NT2/D1 (cell line): Measurements from ENCODE around the gene MRPS14.

Source experiments
- DNase-seq: peaks from one replicate; pipeline ENCODE4 v3.0.0-alpha.2; 2011; ENCODE audit warnings: low read depth, low spot score
- H3K27me3 ChIP-seq: 2 replicates; pipeline ENCODE4 v1.6.0; 2011; ENCODE audit warnings: mild to moderate bottlenecking; ENCODE audit not compliant: insufficient read length, insufficient read depth
- H3K36me3 ChIP-seq: 2 replicates; pipeline ENCODE4 v1.6.1; 2011; ENCODE audit warnings: mild to moderate bottlenecking, low read length, mixed read lengths; ENCODE audit not compliant: insufficient read depth, insufficient read length
- H3K4me1 ChIP-seq: 2 replicates; pipeline ENCODE4 v1.5.1; 2011; ENCODE audit not compliant: insufficient read depth, insufficient read length
- H3K4me3 ChIP-seq: 2 replicates; pipeline ENCODE4 v1.5.1; 2011; ENCODE audit warnings: low read depth; ENCODE audit not compliant: insufficient read length
- H3K9ac ChIP-seq: 2 replicates; pipeline ENCODE4 v1.6.0; 2011; ENCODE audit warnings: low read depth; ENCODE audit not compliant: insufficient read length
- H3K9me3 ChIP-seq: 2 replicates; pipeline ENCODE4 v1.5.1; 2011; ENCODE audit warnings: mild to moderate bottlenecking, low read length; ENCODE audit not compliant: insufficient read depth
- SUZ12 ChIP-seq: IDR thresholded peaks from 2 replicates; pipeline ENCODE4 v1.6.1; 2011; ENCODE audit not compliant: insufficient read length, insufficient read depth; ENCODE audit errors: extremely low read depth
- YY1 ChIP-seq: IDR thresholded peaks from 2 replicates; pipeline ENCODE4 v1.6.1; 2011; ENCODE audit not compliant: insufficient read length, insufficient read depth
- ZNF274 ChIP-seq: IDR thresholded peaks from 2 replicates; pipeline ENCODE4 v1.6.1; 2011; ENCODE audit warnings: mild to moderate bottlenecking, low read depth, low read length

Gene MRPS14

GRCh38 chr1:174991473-174991872 is 31.8 kb downstream of the MRPS14 start:
- Histone ChIP-seq H3K4me3 (no peak overlapping the region), H3K36me3 (peaks cover 30% of the 10 kb centered on the region), H3K9ac (no peak overlapping the region), H3K27me3 (no peaks in the 10 kb centered on the region), H3K9me3 (no peaks in the 10 kb centered on the region), H3K4me1 (no peaks in the 10 kb centered on the region)
- no peak for TF ChIP-seq ZNF274
- no peak for TF ChIP-seq YY1
- TF ChIP-seq SUZ12: no peak
- DNase-seq: no peak

- Histone ChIP-seq H3K27me3 (no peaks in the 10 kb centered on the region), H3K4me1 (no peaks in the 10 kb centered on the region), H3K9me3 (no peaks in the 10 kb centered on the region), H3K4me3 (no peak overlapping the region), H3K9ac (no peak overlapping the region), H3K36me3 (peaks cover 20% of the 10 kb centered on the region)
- TF ChIP-seq YY1 (no peak), SUZ12 (no peak), ZNF274 (no peak)
- no peak for DNase-seq
Measured at GRCh38 chr1:174990382-174990999, 32.7 kb downstream of the MRPS14 start.

- H3K4me1 ChIP-seq: no peaks in the 10 kb centered on the region
- H3K9ac ChIP-seq: no peak overlapping the region
- DNase-seq: no peak
- no peak for TF ChIP-seq YY1
- no peak for TF ChIP-seq SUZ12
- TF ChIP-seq ZNF274: no peak
- peaks cover 20% of the 10 kb centered on the region for H3K36me3 ChIP-seq
- H3K4me3 ChIP-seq: no peak overlapping the region
- no peaks in the 10 kb centered on the region for H3K9me3 ChIP-seq
- no peaks in the 10 kb centered on the region for H3K27me3 ChIP-seq
Measured at GRCh38 chr1:174989536-174990220, 33.5 kb downstream of the MRPS14 start.

GRCh38 chr1:174988986-174989385 is 34.2 kb downstream of the MRPS14 start:
- Histone ChIP-seq H3K4me3 (no peak overlapping the region), H3K4me1 (no peaks in the 10 kb centered on the region), H3K9ac (no peak overlapping the region), H3K27me3 (no peaks in the 10 kb centered on the region), H3K36me3 (peaks cover 17% of the 10 kb centered on the region), H3K9me3 (no peaks in the 10 kb centered on the region)
- DNase-seq: no peak
- TF ChIP-seq ZNF274 (no peak), YY1 (no peak), SUZ12 (no peak)

- Histone ChIP-seq H3K4me1 (no peaks in the 10 kb centered on the region), H3K36me3 (peaks cover 15% of the 10 kb centered on the region), H3K4me3 (no peak overlapping the region), H3K9ac (no peak overlapping the region), H3K27me3 (no peaks in the 10 kb centered on the region), H3K9me3 (no peaks in the 10 kb centered on the region)
- TF ChIP-seq YY1: no peak
- TF ChIP-seq ZNF274: no peak
- no peak for TF ChIP-seq SUZ12
- no peak for DNase-seq
Measured at GRCh38 chr1:174988539-174988938, 34.7 kb downstream of the MRPS14 start.

GRCh38 chr1:174984952-174985351 is 38.3 kb downstream of the MRPS14 start:
- H3K4me3 ChIP-seq: no peak overlapping the region
- TF ChIP-seq SUZ12 (no peak), YY1 (no peak), ZNF274 (no peak)
- no peak overlapping the region for H3K9ac ChIP-seq
- no peaks in the 10 kb centered on the region for H3K4me1 ChIP-seq
- no peaks in the 10 kb centered on the region for H3K27me3 ChIP-seq
- no peak for DNase-seq
- peaks cover 7% of the 10 kb centered on the region; the same call in 1 of the 2 replicates for H3K9me3 ChIP-seq
- H3K36me3 ChIP-seq: peaks cover 6% of the 10 kb centered on the region

- Histone ChIP-seq H3K27me3 (no peaks in the 10 kb centered on the region), H3K4me3 (no peak overlapping the region), H3K4me1 (no peaks in the 10 kb centered on the region), H3K9me3 (peaks cover 7% of the 10 kb centered on the region; the same call in 1 of the 2 replicates), H3K9ac (no peak overlapping the region), H3K36me3 (peaks cover 4% of the 10 kb centered on the region)
- DNase-seq: peak; percentile 43
- TF ChIP-seq YY1: no peak
- no peak for TF ChIP-seq SUZ12
- TF ChIP-seq ZNF274: no peak
Measured at GRCh38 chr1:174982971-174983689, 40.1 kb downstream of the MRPS14 start.
